H1 (cell line): ENCODE results near the gene CBY2. TPM values are rescaled to one million over a fixed set of nuclear protein-coding genes. Genes with fewer than 3 reads are reported as not detected.

ENCODE experiments used
- CTCF ChIA-PET: fragments of 300-600 bp; sonication (Branson Sonifier 250); formaldehyde crosslinking; loops from one replicate; lab custom pipeline; 2021; ENCODE audit not compliant: partially characterized antibody; lab: Charles Lee
- POLR2A ChIA-PET: fragments of 300-600 bp; sonication (Branson Sonifier 250); formaldehyde crosslinking; loops from one replicate; lab custom pipeline; 2021; ENCODE audit warnings: inconsistent platforms; ENCODE audit not compliant: partially characterized antibody; lab: Charles Lee
- DNase-seq, 2 experiments: peaks; one replicate each; pipeline versions ENCODE4 v3.0.0 to v3.0.0-alpha.2; 2010 to 2022; ENCODE audit warnings: low spot score in 2 of 2, low read depth in 1 of 2, mixed read lengths in 1 of 2
- FAIRE-seq: peaks from 2 replicates; lab custom pipeline; 2011; peaks lifted over from hg19 to GRCh38; lab: Jason Lieb, UNC
- H2AFZ ChIP-seq: 2 replicates; pipeline ENCODE4 v1.8.1; 2012; ENCODE audit warnings: low read length, inconsistent platforms
- H2AK5ac ChIP-seq: 2 replicates; pipeline ENCODE4 v1.6.1; 2013; ENCODE audit warnings: low read depth, low read length
- H2BK120ac ChIP-seq: replicated peaks from 2 replicates; pipeline ENCODE3; 2013; ENCODE audit warnings: low read depth, low read length, inconsistent platforms
- H2BK12ac ChIP-seq: 2 replicates; pipeline ENCODE4 v1.6.1; 2013; ENCODE audit warnings: low read depth, low read length
- H2BK15ac ChIP-seq: 2 replicates; pipeline ENCODE4 v1.6.1; 2013; ENCODE audit warnings: low read length
- H2BK20ac ChIP-seq: 2 replicates; pipeline ENCODE4 v1.6.1; 2013; ENCODE audit warnings: low read length
- H2BK5ac ChIP-seq: 2 replicates; pipeline ENCODE4 v1.6.1; 2013; ENCODE audit warnings: low read depth, low read length
- H3K14ac ChIP-seq: 2 replicates; pipeline ENCODE4 v1.6.1; 2013; ENCODE audit warnings: inconsistent platforms; ENCODE audit not compliant: insufficient read length
- H3K18ac ChIP-seq: 2 replicates; pipeline ENCODE4 v1.6.1; 2013; ENCODE audit warnings: low read length; ENCODE audit errors: extremely low read depth
- H3K23ac ChIP-seq: 2 replicates; pipeline ENCODE4 v1.6.1; 2013; ENCODE audit warnings: inconsistent platforms; ENCODE audit not compliant: insufficient read length
- H3K23me2 ChIP-seq: 2 replicates; pipeline ENCODE4 v1.6.1; 2013; ENCODE audit warnings: low read depth, low read length
- H3K27ac ChIP-seq: 2 replicates; pipeline ENCODE4 v1.6.1; 2011; ENCODE audit warnings: low read depth, low read length, inconsistent platforms
- H3K27me3 ChIP-seq, 4 experiments: replicated peaks in 1 of 4; 1 replicate in 1 of 4; 2 replicates in 3 of 4; pipeline versions ENCODE4 v1.6.1 to v1.8.1; 2011 to 2013; ENCODE audit warnings: low read length in 3 of 4, mild to moderate bottlenecking in 3 of 4, inconsistent platforms in 2 of 4, mixed read lengths in 2 of 4, moderate library complexity in 1 of 4; ENCODE audit not compliant: control insufficient read depth in 3 of 4, insufficient read depth in 3 of 4; ENCODE audit errors: extremely low read depth in 1 of 4
- H3K36me3 ChIP-seq, 4 experiments: 2 replicates each; pipeline versions ENCODE4 v1.6.1 to v1.8.1; 2011 to 2013; ENCODE audit warnings: mild to moderate bottlenecking in 4 of 4, low read length in 3 of 4, moderate library complexity in 2 of 4, control low read depth in 1 of 4, inconsistent platforms in 1 of 4; ENCODE audit not compliant: insufficient read depth in 4 of 4, control insufficient read depth in 2 of 4
- H3K4ac ChIP-seq: replicated peaks from 2 replicates; pipeline ENCODE3; 2013; ENCODE audit warnings: low read length, low read depth, mixed read lengths, inconsistent platforms; ENCODE audit not compliant: insufficient read length
- H3K4me1 ChIP-seq, 4 experiments: replicated peaks in 1 of 4; 1 replicate in 1 of 4; 2 replicates in 3 of 4; pipeline versions ENCODE4 v1.6.1 to v1.8.1; 2011 to 2013; ENCODE audit warnings: low read length in 3 of 4, inconsistent platforms in 2 of 4, mixed read lengths in 1 of 4; ENCODE audit not compliant: insufficient read depth in 4 of 4, control insufficient read depth in 3 of 4
- H3K4me2 ChIP-seq, 2 experiments: 2 replicates each; pipeline versions ENCODE4 v1.6.1 to v1.8.1; 2011 to 2013; ENCODE audit warnings: low read depth in 2 of 2, low read length in 2 of 2, control low read depth in 1 of 2, inconsistent platforms in 1 of 2, mild to moderate bottlenecking in 1 of 2; ENCODE audit not compliant: insufficient read depth in 1 of 2
- H3K4me3 ChIP-seq, 4 experiments: fragments of 200-600, 300-600 bp in 1 of 4; sonication (generic), shearing (Covaris generic), sonication (Bioruptor Twin) in 1 of 4; 2 replicates each; pipeline versions ENCODE4 v1.5.1 to v1.8.1; 2011 to 2016; ENCODE audit warnings: low read length in 4 of 4, low read depth in 3 of 4, control low read depth in 2 of 4, inconsistent platforms in 2 of 4, mild to moderate bottlenecking in 2 of 4, mixed read lengths in 1 of 4, moderate library complexity in 1 of 4; ENCODE audit not compliant: insufficient read depth in 2 of 4; ENCODE audit errors: extremely low read depth in 1 of 4
- H3K56ac ChIP-seq: replicated peaks from 2 replicates; pipeline ENCODE3; 2013; ENCODE audit warnings: low read depth, mild to moderate bottlenecking, mixed read lengths, low read length, inconsistent platforms; ENCODE audit not compliant: insufficient read length
- H3K79me1 ChIP-seq: 2 replicates; pipeline ENCODE4 v1.6.1; 2013; ENCODE audit warnings: low read depth, low read length, control low read depth
- H3K79me2 ChIP-seq, 2 experiments: 2 replicates each; pipeline versions ENCODE4 v1.6.1 to v1.8.1; 2012 to 2013; ENCODE audit warnings: low read length in 2 of 2, mild to moderate bottlenecking in 2 of 2, inconsistent platforms in 1 of 2; ENCODE audit not compliant: insufficient read depth in 2 of 2, control insufficient read depth in 1 of 2
- H3K9ac ChIP-seq, 4 experiments: replicated peaks in 1 of 4; 1 replicate in 1 of 4; 2 replicates in 3 of 4; pipeline versions ENCODE4 v1.6.1 to v1.8.1; 2011 to 2013; ENCODE audit warnings: low read depth in 3 of 4, low read length in 3 of 4, control low read depth in 2 of 4, mild to moderate bottlenecking in 2 of 4, moderate library complexity in 2 of 4, inconsistent platforms in 1 of 4; ENCODE audit errors: extremely low read depth in 1 of 4
- H3K9me3 ChIP-seq, 2 experiments: 2 replicates each; pipeline versions ENCODE4 v1.6.1 to v1.8.1; 2012 to 2013; ENCODE audit warnings: mild to moderate bottlenecking in 2 of 2, moderate library complexity in 2 of 2, control low read depth in 1 of 2, inconsistent platforms in 1 of 2, low read depth in 1 of 2, low read length in 1 of 2, mixed read lengths in 1 of 2; ENCODE audit not compliant: insufficient read depth in 2 of 2
- H4K20me1 ChIP-seq, 2 experiments: replicated peaks in 1 of 2; 2 replicates each; pipeline versions ENCODE3 to v1.8.1; 2011 to 2013; ENCODE audit warnings: inconsistent platforms in 2 of 2, low read length in 2 of 2, mild to moderate bottlenecking in 1 of 2; ENCODE audit not compliant: insufficient read depth in 2 of 2, control insufficient read depth in 1 of 2
- H4K5ac ChIP-seq: 2 replicates; pipeline ENCODE4 v1.6.1; 2013; ENCODE audit warnings: low read length, low read depth, mixed read lengths, inconsistent platforms; ENCODE audit not compliant: insufficient read length
- H4K8ac ChIP-seq: 2 replicates; pipeline ENCODE4 v1.8.0; 2013; ENCODE audit warnings: mild to moderate bottlenecking, moderate library complexity, low read length, inconsistent platforms; ENCODE audit not compliant: insufficient read depth; ENCODE audit errors: extremely low read depth
- H4K91ac ChIP-seq: replicated peaks from 2 replicates; pipeline ENCODE3; 2013; ENCODE audit warnings: low read length, mixed read lengths, inconsistent platforms; ENCODE audit not compliant: insufficient read length
- CTBP2 ChIP-seq: IDR thresholded peaks from 2 replicates; pipeline ENCODE4 v1.7.0; 2011; ENCODE audit warnings: borderline replicate concordance, mild to moderate bottlenecking, moderate library complexity, mixed read lengths, low read length; ENCODE audit not compliant: insufficient read depth, insufficient read length
- JUND ChIP-seq: IDR thresholded peaks from 2 replicates; pipeline ENCODE4 v1.6.1; 2011; ENCODE audit warnings: mild to moderate bottlenecking, improper control_type of control experiment, low read length
- WGBS, 2 experiments: shearing (Covaris generic) in 1 of 2; methylation state at CpG; one replicate each; pipeline versions ENCODE4 v1.1.6 to v1.1.7; 2013 to 2015; ENCODE audit warnings: low lambda C conversion rate in 2 of 2, mixed read lengths in 2 of 2, inconsistent platforms in 1 of 2, low coverage in 1 of 2, missing lambda C conversion rate in 1 of 2; ENCODE audit not compliant: insufficient replicate concordance in 2 of 2, insufficient coverage in 1 of 2, insufficient read length in 1 of 2; ENCODE audit errors: extremely low coverage in 1 of 2, missing lambda C conversion rate in 1 of 2; 5-methylcytosine and 5-hydroxymethylcytosine counted together
- long read RNA-seq, 2 experiments: library from RNA in 1 of 2; library from capped mRNA in 1 of 2; stranded (forward); transcript quantifications; one replicate each; pipeline ENCODE4 v2.0.0, GENCODE V29; 2021; ENCODE audit warnings: inconsistent platforms in 1 of 2
- polyA minus RNA-seq, 3 experiments: library from RNA; depleted of rRNA, polyadenylated mRNA; stranded (reverse); fragments of >200 nt; gene quantifications; 1 replicate in 2 of 3; 2 replicates in 1 of 3; pipeline ENCODE4 v1.2.3, GENCODE V29; 2011
- polyA plus RNA-seq, 7 experiments: library from polyadenylated mRNA; depleted of rRNA in 3 of 7; stranded (reverse) in 5 of 7; unstranded in 2 of 7; fragments of >200 nt in 5 of 7; fragments of 200-250 nt in 2 of 7; gene quantifications; 1 replicate in 5 of 7; 2 replicates in 1 of 7; 4 replicates in 1 of 7; pipeline versions ENCODE4 v1.2.1 to v1.2.3, GENCODE V29; 2011 to 2013; ENCODE audit warnings: missing spikeins in 2 of 7, mixed read lengths in 2 of 7
- total RNA-seq: library from RNA; stranded (reverse); fragmentation: NEBNext Ultra II Directional; extraction: Animal tissue kit (Norgen Biotek cat#: 25700); gene quantifications from 2 replicates; pipeline ENCODE4 v1.2.1, GENCODE V29; 2021

The CBY2 gene, protein sequence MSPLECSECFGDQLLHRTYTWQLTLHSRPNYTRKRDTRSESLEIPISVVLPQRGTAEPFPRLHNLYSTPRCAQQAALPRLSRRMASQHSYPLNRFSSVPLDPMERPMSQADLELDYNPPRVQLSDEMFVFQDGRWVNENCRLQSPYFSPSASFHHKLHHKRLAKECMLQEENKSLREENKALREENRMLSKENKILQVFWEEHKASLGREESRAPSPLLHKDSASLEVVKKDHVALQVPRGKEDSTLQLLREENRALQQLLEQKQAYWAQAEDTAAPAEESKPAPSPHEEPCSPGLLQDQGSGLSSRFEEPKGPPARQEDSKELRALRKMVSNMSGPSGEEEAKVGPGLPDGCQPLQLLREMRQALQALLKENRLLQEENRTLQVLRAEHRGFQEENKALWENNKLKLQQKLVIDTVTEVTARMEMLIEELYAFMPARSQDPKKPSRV
- not detected in 2 replicates for total RNA-seq
- 0.63 TPM in 1 of 2 replicates, not detected in the other for polyA plus RNA-seq (2011; rRNA removed)
- polyA plus RNA-seq (2011; cell fraction: cytosol; rRNA removed) = 0.18 TPM
- polyA plus RNA-seq (2011; cell fraction: nucleus; rRNA removed) = 0.40 TPM
- polyA plus RNA-seq (2012, experiment 1 of 2) = not detected in 4 replicates
- not detected for polyA plus RNA-seq (2012, experiment 2 of 2)
- 0.04 TPM for polyA plus RNA-seq (2013, experiment 1 of 2)
- not detected for polyA plus RNA-seq (2013, experiment 2 of 2)
- not detected in 2 replicates for polyA minus RNA-seq (2011; rRNA and poly(A)+ RNA removed)
- not detected for polyA minus RNA-seq (2011; cell fraction: cytosol; rRNA and poly(A)+ RNA removed)
- not detected for polyA minus RNA-seq (2011; cell fraction: nucleus; rRNA and poly(A)+ RNA removed)
- long read RNA-seq, experiment 1 = 0 reads
- long read RNA-seq, experiment 2 = 0 reads

DNA sequence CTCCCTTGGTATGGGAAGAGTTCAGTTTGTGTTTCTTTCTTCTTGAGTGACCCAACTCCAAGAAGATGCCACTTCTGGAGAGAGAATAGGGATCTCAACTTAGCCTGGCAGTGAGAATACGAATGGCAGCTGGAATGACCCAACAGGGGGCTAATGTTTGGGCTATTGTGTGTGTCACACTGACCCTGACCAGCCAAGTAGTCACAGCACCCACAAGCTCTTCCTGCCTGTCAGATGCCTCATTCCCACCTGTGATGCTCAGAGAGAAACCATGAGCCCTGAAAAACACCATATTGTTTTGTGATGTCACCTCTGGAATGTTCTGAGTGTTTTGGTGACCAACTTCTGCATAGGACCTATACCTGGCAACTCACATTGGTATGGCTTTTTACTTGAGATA is at the start of gene CBY2:
CBY2 (plus strand) TSS at position 233 of the 400 bp plus-strand sequence; CDS start at position 304, 71 bp downstream.
- H2AFZ ChIP-seq = no peak within 1 kb of the TSS
- H3K4me3 ChIP-seq = no peak within 1 kb of the TSS
- no peak within 1 kb of the TSS for H2BK20ac ChIP-seq
- no peaks in the 10 kb centered on the region for H4K20me1 ChIP-seq
- H3K4ac ChIP-seq = no peak within 1 kb of the TSS
- no peak within 1 kb of the TSS for H2AK5ac ChIP-seq
- TF ChIP-seq JUND (no peak), CTBP2 (no peak)
- TF ChIP-seq, all 59 proteins: peak for 0
- no peak within 1 kb of the TSS for H4K91ac ChIP-seq
- H3K79me1 ChIP-seq = no peaks in the 10 kb centered on the region
- no peak for FAIRE-seq
- no peak within 1 kb of the TSS for H4K5ac ChIP-seq
- 86% methylated on average over 1 of the region's 1 CpG; no CpG with 5 or more reads in 1 of the 2 experiments for WGBS, 2 experiments
- H3K4me1 ChIP-seq = peaks cover 0 to 9% (median 3%) of the 10 kb centered on the region in 4 experiments; a peak in 3 of 7 replicates
- H2BK5ac ChIP-seq = no peak within 1 kb of the TSS
- no peak within 1 kb of the TSS for H3K18ac ChIP-seq
- H3K56ac ChIP-seq = no peak within 1 kb of the TSS
- 0 out of 7 replicates have a peak, but pooled peaks cover 0 to 2% (median 0%) of the 10 kb centered on the region in 4 experiments for H3K27me3 ChIP-seq
- H2BK120ac ChIP-seq = no peak within 1 kb of the TSS
- no peak within 1 kb of the TSS for H3K23ac ChIP-seq
- no peak within 1 kb of the TSS for H3K27ac ChIP-seq
- H4K8ac ChIP-seq = no peak within 1 kb of the TSS
- no peak within 1 kb of the TSS for H3K9ac ChIP-seq
- no peaks in the 10 kb centered on the region for H3K36me3 ChIP-seq
- CTCF ChIA-PET = interaction anchor here (0.6 to 4.6 kb wide), 13 partner anchors 9 to 272 kb away, joined by 3 to 29 read pairs (median 5); no protein-coding TSS in a partner anchor
- no peak within 1 kb of the TSS for H3K4me2 ChIP-seq
- H3K23me2 ChIP-seq = no peaks in the 10 kb centered on the region
- H3K9me3 ChIP-seq = no peaks in the 10 kb centered on the region
- H3K79me2 ChIP-seq = no peaks in the 10 kb centered on the region
- DNase-seq = no peak
- H3K14ac ChIP-seq = no peak within 1 kb of the TSS
- POLR2A ChIA-PET = interaction anchor here (0.9 kb wide), 1 partner anchor 22 kb away, joined by 4 read pairs; no protein-coding TSS in a partner anchor
- H2BK12ac ChIP-seq = no peak within 1 kb of the TSS
- H2BK15ac ChIP-seq = no peak within 1 kb of the TSS
